Activated effector memory CD4-positive, alpha-beta T cell treated with anti-CD3 and anti-CD28 coated beads, Interleukin-2, amount 50 U/mL, for 16 hours (primary cell): Measurements from ENCODE around the gene STARD5.

ENCODE experiments used
- DNase-seq: peaks from one replicate; pipeline ENCODE4 v3.0.0-alpha.2; 2020

The STARD5 gene

GRCh38 chr15:81309647-81310450 lies 14.1 kb downstream of the STARD5 start:
- peak; percentile 49 for DNase-seq

- DNase-seq, result peak; percentile 49
Measured at GRCh38 chr15:81308260-81308659, 15.7 kb downstream of the STARD5 start.

DNA sequence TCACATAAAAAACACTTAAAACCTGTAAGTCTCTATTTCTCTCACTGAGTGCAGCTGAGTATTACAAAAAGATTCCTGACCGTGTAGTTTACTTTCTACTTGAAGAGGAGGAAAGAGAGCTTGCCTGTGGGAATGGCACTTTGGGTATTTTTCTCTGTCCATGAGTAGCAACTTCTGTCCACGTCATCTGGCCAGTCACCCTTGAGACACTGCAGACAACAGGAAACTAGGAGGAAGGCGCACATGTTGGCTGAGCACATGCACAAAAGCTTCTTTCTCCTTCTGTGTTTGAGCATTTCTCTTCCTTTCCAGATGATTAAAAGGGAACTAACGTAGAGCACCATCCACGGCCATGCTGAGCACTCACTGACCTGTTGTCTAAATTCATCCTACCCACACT lies 19.7 kb downstream of the STARD5 start:
- DNase-seq, result peak; percentile 64

DNA sequence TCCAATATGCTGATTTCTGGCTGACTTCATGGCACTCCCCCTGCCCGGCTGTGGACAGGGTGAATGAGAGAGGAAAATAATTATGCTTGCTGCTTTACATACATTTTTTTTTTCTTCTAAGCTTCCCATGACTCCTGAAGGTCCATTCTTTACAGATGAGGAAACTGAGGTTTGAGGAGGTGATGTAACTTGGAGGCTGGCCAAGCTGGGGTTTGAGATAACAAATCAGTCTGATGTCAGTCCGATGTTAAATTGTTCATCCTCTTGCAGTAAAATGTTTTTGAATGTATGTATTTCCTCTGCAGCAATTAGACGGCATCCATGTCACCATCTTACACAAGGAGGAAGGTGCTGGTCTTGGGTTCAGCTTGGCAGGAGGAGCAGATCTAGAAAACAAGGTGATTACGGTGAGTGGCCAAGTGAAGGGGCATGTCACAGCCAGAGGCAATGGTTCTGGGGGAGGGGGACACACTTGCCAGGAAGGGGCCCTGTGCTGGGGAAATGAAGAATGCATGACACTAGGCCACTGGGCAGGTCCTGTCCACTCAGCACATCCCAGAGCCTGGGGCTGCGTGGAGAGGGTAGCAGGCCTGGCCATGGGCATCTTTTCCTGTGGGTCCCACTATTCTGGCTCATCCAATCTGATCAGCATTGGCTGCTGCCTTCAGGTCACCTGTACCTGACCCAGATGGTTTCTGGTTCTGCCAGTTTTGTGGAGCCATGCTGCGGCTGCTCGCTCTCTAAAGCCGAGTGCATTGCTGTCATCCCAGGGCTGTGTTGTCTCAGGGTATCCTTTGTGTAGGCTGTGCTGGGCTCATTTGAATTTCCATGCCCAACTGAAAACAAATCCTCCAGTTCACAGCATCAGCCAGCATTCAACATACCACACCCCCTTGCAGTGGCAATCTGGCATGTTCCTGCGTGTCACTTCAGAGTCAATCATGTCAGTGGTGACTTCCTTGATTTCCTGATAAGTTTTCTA lies 20.4 kb downstream of the STARD5 start:
- DNase-seq, result peak; percentile 71

- no peak for DNase-seq
Measured at GRCh38 chr15:81302701-81303109, 21.2 kb downstream of the STARD5 start.

DNA sequence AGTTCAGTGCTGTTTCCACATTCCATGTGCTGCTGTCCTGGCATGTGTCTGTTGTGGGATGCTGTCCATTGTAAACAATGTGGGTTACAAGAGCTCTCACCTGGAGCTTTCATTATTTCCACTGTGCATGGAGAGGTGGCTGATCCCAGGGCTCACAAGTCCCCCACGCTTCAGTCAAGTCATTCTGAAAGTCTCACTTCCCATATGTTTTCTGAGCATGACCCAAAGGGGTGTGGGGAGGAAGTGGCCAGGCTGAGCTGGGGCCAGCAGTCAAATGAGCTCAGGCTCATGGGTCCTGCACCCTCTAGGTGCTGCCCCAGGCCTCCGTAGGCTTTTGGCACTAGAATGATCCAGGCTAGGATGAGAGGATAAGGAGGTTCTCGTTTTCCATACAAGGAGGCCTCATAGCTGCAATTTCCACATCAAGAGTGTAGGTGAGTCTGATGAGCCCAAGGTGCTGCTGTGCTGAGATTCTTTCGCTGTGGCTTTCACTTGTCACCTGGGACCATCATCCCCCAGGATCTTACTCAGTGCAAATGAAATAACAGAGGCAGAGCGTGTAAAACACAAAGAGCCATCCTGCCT lies 22.0 kb downstream of the STARD5 start:
- DNase-seq, result no peak

GRCh38 chr15:81301385-81301784 lies 22.6 kb downstream of the STARD5 start:
- no peak for DNase-seq

DNA sequence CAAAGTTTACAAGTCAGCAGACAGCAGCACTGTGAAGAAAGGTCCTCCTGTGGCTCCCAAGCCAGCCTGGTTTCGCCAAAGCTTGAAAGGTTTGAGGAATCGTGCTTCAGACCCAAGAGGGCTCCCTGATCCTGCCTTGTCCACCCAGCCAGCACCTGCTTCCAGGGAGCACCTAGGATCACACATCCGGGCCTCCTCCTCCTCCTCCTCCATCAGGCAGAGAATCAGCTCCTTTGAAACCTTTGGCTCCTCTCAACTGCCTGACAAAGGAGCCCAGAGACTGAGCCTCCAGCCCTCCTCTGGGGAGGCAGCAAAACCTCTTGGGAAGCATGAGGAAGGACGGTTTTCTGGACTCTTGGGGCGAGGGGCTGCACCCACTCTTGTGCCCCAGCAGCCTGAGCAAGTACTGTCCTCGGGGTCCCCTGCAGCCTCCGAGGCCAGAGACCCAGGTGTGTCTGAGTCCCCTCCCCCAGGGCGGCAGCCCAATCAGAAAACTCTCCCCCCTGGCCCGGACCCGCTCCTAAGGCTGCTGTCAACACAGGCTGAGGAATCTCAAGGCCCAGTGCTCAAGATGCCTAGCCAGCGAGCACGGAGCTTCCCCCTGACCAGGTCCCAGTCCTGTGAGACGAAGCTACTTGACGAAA lies 24.2 kb downstream of the STARD5 start:
- DNase-seq, result no peak

DNA sequence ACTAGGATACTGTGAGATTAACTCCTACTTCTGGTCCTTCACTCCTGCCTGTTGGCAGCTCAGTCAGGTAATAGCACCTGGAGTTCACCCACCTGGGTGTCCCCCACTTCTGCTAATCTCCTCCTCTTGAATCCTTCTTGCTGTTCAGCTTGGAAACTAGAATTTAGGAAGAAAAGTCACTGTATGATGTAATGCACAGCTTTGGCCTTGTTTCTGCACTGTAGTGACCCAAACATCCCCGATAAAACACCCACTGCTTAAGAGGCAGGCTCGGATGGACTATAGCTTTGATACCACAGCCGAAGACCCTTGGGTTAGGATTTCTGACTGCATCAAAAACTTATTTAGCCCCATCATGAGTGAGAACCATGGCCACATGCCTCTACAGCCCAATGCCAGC lies 24.8 kb downstream of the STARD5 start:
- DNase-seq, result no peak

DNA sequence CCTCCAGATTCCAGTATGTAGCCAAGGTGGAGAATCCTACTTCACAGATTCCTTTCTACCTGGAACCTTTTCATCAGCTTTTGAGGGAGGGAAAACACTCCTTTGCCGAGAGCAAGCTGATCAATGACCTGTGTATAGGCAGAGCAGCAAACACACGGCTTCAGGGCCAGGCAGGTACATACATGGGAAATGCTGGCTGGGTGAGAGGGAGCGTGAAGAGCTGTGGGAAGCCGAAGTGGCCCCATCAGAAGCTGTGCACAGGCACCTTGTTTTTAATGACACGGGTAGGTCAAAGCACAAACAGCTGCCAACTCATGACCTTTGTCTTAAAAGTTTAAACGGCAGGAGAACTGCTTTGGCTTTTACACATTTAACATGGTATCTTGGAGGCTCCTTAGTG lies 25.3 kb downstream of the STARD5 start:
- DNase-seq, result no peak

DNA sequence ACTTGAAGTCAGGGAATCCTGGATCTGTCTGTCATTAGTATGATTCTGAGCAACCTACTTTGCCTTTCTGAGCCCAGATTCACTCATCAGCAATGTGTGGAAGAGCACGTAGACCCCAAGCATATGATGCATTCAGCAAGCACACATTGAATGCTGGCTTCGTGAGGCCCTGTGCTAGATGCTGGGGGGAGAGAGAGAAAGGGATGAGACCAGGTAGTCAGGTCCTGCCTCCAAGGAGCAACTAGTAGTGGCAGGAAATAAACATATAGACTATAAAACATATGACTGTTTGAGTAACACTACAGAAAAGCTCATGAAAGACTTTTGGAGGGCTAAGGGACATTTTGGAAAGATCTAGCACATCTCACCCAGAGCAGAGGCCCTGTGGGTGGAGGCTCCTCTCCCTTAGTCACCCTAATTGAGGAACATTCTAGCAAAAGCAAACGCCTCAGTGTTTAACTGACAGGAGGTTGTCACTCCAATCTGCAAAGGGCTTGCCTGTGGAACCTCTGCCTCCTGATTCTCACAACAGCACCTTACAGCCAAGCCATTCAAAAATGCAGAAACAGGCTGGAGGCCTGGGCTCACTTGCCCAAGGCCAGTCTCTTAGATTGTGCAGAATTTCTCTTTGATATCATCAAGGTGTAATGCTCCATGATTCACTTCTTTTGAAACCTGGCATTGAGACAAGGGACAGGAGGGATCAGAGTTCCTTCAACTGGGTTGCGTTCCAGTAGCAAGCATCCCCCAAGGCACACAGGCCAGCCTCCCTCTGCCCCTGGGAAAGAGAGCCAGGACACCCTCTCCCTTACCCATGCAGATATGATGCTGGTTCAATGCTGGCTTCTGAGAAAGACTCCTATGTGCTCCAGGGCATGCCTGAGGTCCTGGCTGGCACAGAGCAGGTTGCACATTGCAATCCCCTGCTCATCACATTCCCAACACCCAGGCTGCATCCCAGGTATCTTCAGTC lies 26.1 kb downstream of the STARD5 start:
- no peak for DNase-seq

- DNase-seq, result no peak
Measured at GRCh38 chr15:81297147-81297572, 26.8 kb downstream of the STARD5 start.

DNA sequence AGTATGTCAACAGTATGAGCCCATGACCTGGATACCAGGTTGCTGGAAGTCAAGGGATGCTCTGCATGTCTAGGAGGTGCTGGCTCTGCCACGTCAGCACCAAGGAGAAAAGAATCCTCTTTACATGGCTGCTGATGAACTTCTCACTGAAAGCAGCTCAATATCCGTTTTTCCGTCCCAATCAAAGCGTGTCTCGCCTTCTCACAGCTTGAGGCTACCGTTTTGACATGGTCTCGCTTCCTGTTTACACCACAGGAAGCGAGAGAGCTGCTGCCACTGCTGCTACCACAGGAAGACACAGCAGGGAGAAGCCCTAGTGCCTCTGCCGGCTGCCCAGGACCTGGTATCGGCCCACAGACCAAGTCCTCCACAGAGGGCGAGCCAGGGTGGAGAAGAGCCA lies 27.3 kb downstream of the STARD5 start:
- DNase-seq, result peak; percentile 88

DNA sequence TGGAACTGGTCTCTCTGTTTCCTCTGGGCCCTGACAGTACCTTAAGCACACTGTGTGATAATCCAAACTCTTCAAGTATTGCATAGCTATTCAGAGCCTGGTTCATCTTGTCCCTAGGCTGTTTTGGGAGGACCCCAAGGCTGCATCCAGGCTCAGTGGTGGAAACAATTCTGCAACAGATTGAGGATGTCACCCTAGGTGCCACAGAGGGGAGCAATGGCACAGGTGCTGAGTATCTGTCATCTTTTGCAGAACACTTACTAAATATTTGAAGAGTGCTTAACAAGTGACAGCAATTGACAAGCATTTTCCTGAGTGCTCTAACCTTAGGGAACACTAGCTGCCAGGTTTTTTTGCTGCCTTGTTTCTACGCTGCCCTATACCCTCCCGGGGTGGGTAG lies 27.8 kb downstream of the STARD5 start:
- peak; percentile 57 for DNase-seq

DNA sequence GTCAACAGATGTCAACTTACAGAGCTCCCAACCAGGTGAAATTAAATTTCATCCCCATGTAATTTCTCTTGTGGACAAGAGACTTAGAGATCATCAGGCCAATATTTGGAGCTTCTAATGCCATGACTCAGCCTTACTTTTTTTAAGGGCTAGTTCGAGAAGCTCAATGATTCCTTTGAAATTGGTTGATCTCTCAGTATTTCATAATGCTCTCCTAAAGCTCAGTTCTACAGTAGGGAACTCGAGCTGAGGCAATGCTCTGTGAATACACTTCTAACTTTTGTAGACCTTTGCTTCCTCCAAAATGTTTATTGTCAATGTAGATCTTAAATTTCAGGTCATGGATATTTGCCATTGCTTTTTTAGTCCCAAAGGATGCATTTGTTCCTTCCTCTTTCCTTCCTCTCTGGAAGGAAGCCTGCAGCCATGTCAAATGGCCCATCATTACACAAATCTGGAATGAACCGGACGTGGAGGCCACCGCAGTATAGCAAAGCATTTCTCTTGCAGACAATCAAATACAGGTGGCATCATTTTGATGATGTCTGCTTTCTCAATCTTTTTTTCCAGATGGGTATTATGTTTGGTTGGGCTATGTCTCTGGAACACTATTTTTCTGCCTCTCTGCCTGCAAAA lies 28.3 kb downstream of the STARD5 start:
- peak; percentile 60 for DNase-seq

- DNase-seq, result no peak
Measured at GRCh38 chr15:81294516-81294880, 29.4 kb downstream of the STARD5 start.

DNA sequence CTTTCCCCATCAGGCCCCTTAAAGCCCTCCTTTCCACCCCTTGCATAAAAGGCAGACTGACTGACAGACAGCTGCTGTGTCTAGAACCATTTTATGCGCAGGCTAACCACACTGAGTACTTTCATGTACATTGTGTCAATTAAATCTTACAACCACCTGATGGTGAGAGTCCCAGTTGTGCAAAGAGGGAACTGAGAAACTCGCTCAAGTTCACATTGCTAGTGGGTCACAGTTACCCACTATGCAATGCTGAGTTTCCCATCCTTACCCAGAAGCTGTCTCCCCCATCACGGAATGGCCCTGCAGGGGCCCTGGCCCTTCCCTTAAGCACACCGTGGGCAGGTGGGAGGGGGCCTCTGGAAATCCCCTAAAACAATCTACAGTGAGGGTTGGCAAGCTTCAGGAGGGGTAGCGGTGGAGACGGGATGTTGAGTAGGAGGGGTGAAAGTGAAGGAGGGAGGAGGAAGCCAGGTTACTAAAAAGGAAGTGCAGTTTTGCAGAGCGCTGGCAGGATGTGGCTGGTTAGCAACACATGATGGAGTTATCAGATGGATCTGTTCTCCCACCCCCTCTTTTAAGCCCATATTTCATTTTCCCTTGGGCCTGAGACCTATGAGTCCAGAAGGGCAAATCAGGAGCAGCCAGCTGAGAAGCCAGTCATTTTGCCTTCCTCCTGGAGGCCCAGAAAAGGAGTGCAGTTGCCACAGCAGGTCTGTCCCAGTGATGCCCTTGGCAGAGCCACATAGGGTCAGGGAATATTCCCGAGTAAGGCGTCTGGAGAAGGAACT lies 30.0 kb downstream of the STARD5 start:
- peak; percentile 90 for DNase-seq

- peak; percentile 84 for DNase-seq
Measured at GRCh38 chr15:81292523-81293001, 31.4 kb downstream of the STARD5 start.

- DNase-seq, result peak; percentile 63
Measured at GRCh38 chr15:81291916-81292522, 31.9 kb downstream of the STARD5 start.

DNA sequence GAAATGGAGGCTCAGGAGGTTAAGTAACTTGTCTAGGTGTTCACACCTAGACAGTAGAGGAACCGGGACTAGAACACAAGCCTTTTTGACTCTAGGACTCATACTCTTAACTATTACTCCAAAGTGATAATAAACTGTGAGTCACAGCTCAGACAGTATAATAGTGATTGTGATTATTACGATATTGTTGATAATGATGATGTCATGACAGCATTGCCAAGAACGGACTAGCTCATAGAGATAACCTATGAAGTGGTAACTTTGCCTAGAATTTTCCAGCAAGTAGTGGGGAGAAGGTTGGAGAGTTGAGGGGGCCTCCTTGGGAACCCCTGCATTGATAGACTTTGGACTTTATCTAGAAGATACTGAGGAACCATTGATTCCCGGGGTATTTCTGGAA lies 34.0 kb downstream of the STARD5 start:
- no peak for DNase-seq
